Activated naive CD4-positive, alpha-beta T cell (primary cell): ENCODE measurements around the gene MRS2.
"Not testable (repeated sequence)": the region's sequence is repeated elsewhere in the genome, so short reads cannot be mapped to it uniquely, and the experiment has no call there.

Experiments
- DNase-seq, 4 experiments: peaks; one replicate each; lab custom pipeline; 2025; lab: John Stamatoyannopoulos, UW

The MRS2 gene

GRCh38 chr6:24402697-24403500 lies at the start of gene MRS2:
Gene MRS2 (plus strand): TSS chr6:24402936. CDS start chr6:24403047, 111 bp downstream.
- DNase-seq, result peak; percentile 24 to 67 (median 40)

- no peak for DNase-seq
Observed at GRCh38 chr6:24353861-24354260, 48.9 kb upstream of the MRS2 start.

- DNase-seq, result no peak
Observed at GRCh38 chr6:24355393-24355792, 47.3 kb upstream of the MRS2 start.

GRCh38 chr6:24356310-24356973 lies 46.3 kb upstream of the MRS2 start:
- no peak for DNase-seq

GRCh38 chr6:24357336-24358218 lies 45.2 kb upstream of the MRS2 start, which contains the start of gene DCDC2:
Gene DCDC2 (minus strand): TSS chr6:24358059. CDS start chr6:24357750, 309 bp downstream.
- DNase-seq, result peak in 3 of 4 experiments; percentile 3 to 28 (median 14)

GRCh38 chr6:24358219-24358821 lies 44.4 kb upstream of the MRS2 start:
- no peak for DNase-seq

- DNase-seq, result peak; percentile 69 to 75 (median 72)
Observed at GRCh38 chr6:24359640-24360454, 42.9 kb upstream of the MRS2 start.

GRCh38 chr6:24362363-24362762 lies 40.4 kb upstream of the MRS2 start:
- not testable (repeated sequence) for DNase-seq

GRCh38 chr6:24365103-24365633 lies 37.6 kb upstream of the MRS2 start:
- DNase-seq, result not testable (repeated sequence)

GRCh38 chr6:24374612-24375011 lies 28.1 kb upstream of the MRS2 start:
- no peak for DNase-seq

GRCh38 chr6:24376871-24377270 lies 25.9 kb upstream of the MRS2 start:
- no peak for DNase-seq

- no peak for DNase-seq
Observed at GRCh38 chr6:24378473-24379097, 24.2 kb upstream of the MRS2 start.

- DNase-seq, result no peak
Observed at GRCh38 chr6:24381476-24382219, 21.1 kb upstream of the MRS2 start.

GRCh38 chr6:24382220-24382540 lies 20.6 kb upstream of the MRS2 start:
- no peak for DNase-seq

GRCh38 chr6:24382891-24383494 lies 19.7 kb upstream of the MRS2 start:
- not testable (repeated sequence) for DNase-seq

- not testable (repeated sequence) for DNase-seq
Observed at GRCh38 chr6:24384369-24385130, 18.2 kb upstream of the MRS2 start.

- no peak for DNase-seq
Observed at GRCh38 chr6:24385536-24386269, 17.0 kb upstream of the MRS2 start.

- DNase-seq, result no peak
Observed at GRCh38 chr6:24387818-24388217, 14.9 kb upstream of the MRS2 start.
